K562 (cell line): ENCODE results near the gene OSBP2. TPM values are rescaled to one million over a fixed set of nuclear protein-coding genes. Genes with fewer than 3 reads are reported as not detected.

Experiments used
- ATAC-seq: fragments of 200-7000 bp; cut with Tn5 transposase; 3 replicates; pipeline ENCODE4 v1.9.1; 2020; ENCODE audit warnings: moderate library complexity
- BruUV-seq: library from RNA; stranded (reverse); fragments of 400-500 nt; replicated peaks from 2 replicates; lab custom pipeline; 2021; lab: Mats Ljungman, UMichigan
- CTCF ChIA-PET: fragments of 300-600 bp; formaldehyde crosslinking; extraction: SDS; loops from one replicate; lab custom pipeline; 2021; ENCODE audit warnings: low intra/inter-chr PET ratio; lab: Yijun Ruan, JAX
- POLR2A ChIA-PET: fragments of 300-600, 350-650 bp; sonication (Branson Sonifier 250); formaldehyde crosslinking; extraction: SDS; loops from one replicate; lab custom pipeline; 2021; ENCODE audit warnings: antibody characterized with exemption, inconsistent platforms; lab: Yijun Ruan, JAX
- DNase-seq, 4 experiments: peaks; one replicate each; pipeline versions ENCODE4 v3.0.0 to v3.0.0-alpha.2; 2011 to 2018; ENCODE audit warnings: low spot score in 3 of 4, mixed read lengths in 3 of 4; ENCODE audit errors: extremely low read depth in 1 of 4
- FAIRE-seq: peaks from 2 replicates; lab custom pipeline; 2011; peaks lifted over from hg19 to GRCh38; lab: Jason Lieb, UNC
- H2AFZ ChIP-seq: 2 replicates; pipeline ENCODE4 v1.6.0; 2011; ENCODE audit warnings: low read depth, low read length, control low read depth, inconsistent platforms
- H3K27ac ChIP-seq: fragments of 200-600 bp; 3 replicates; pipeline ENCODE4 v1.8.0; 2011; ENCODE audit warnings: low read depth, mild to moderate bottlenecking, control low read depth, inconsistent platforms, low read length, moderate library complexity, mixed read lengths; ENCODE audit errors: extremely low read depth
- H3K27me3 ChIP-seq, 2 experiments: fragments of 300-600 bp in 1 of 2; 2 replicates in 1 of 2; 3 replicates in 1 of 2; pipeline versions ENCODE4 v1.6.0 to v1.8.0; 2011; ENCODE audit warnings: inconsistent platforms in 2 of 2, low read length in 2 of 2, mild to moderate bottlenecking in 1 of 2, mixed read lengths in 1 of 2, moderate library complexity in 1 of 2; ENCODE audit not compliant: control insufficient read depth in 2 of 2, insufficient read depth in 2 of 2
- H3K36me3 ChIP-seq: fragments of 300-600 bp; 3 replicates; pipeline ENCODE4 v1.8.0; 2011; ENCODE audit warnings: mild to moderate bottlenecking, low read length, inconsistent platforms; ENCODE audit not compliant: control insufficient read depth, insufficient read depth
- H3K4me1 ChIP-seq, 2 experiments: fragments of 200-600 bp in 1 of 2; replicated peaks in 1 of 2; 2 replicates in 1 of 2; 3 replicates in 1 of 2; pipeline versions ENCODE4 v1.5.1 to v1.8.0; 2011; ENCODE audit warnings: inconsistent platforms in 2 of 2, low read length in 2 of 2, mild to moderate bottlenecking in 1 of 2, mixed read lengths in 1 of 2, moderate library complexity in 1 of 2; ENCODE audit not compliant: control insufficient read depth in 2 of 2, insufficient read depth in 2 of 2
- H3K4me2 ChIP-seq: 2 replicates; pipeline ENCODE4 v1.6.1; 2011; ENCODE audit warnings: low read length, control low read depth, inconsistent platforms, mixed read lengths; ENCODE audit not compliant: insufficient read depth
- H3K4me3 ChIP-seq: fragments of 200-600 bp; sonication (generic), shearing (Covaris generic); 2 replicates; pipeline ENCODE4 v1.5.1; 2016; ENCODE audit warnings: control low read depth, inconsistent platforms
- H3K79me2 ChIP-seq: fragments of 200-600 bp; 3 replicates; pipeline ENCODE4 v1.8.0; 2011; ENCODE audit warnings: low read length, inconsistent platforms; ENCODE audit not compliant: control insufficient read depth, insufficient read depth
- H3K9ac ChIP-seq, 2 experiments: 2 replicates each; pipeline versions ENCODE4 v1.6.0 to v1.6.1; 2011; ENCODE audit warnings: low read depth in 2 of 2, low read length in 2 of 2, control low read depth in 1 of 2, inconsistent platforms in 1 of 2, mild to moderate bottlenecking in 1 of 2, mixed read lengths in 1 of 2; ENCODE audit not compliant: insufficient read depth in 1 of 2
- H3K9me1 ChIP-seq: one replicate; pipeline ENCODE4 v1.6.0; 2011; ENCODE audit warnings: inconsistent platforms, mild to moderate bottlenecking, low read length, moderate library complexity; ENCODE audit not compliant: control insufficient read depth, insufficient read depth
- H3K9me3 ChIP-seq: replicated peaks from 2 replicates; pipeline ENCODE4 v1.5.1; 2011; ENCODE audit warnings: low read depth, low read length, inconsistent platforms; ENCODE audit not compliant: control insufficient read depth, insufficient read depth
- H4K20me1 ChIP-seq: replicated peaks from 2 replicates; pipeline ENCODE4 v1.6.1; 2011; ENCODE audit warnings: low read length, inconsistent platforms, mixed read lengths; ENCODE audit not compliant: control insufficient read depth, insufficient read depth
- CTCF ChIP-seq, 3 experiments: IDR thresholded peaks in 2 of 3; conservative IDR thresholded peaks in 1 of 3; 2 replicates each; pipeline ENCODE4 v1.5.1; 2011 to 2012; ENCODE audit warnings: low read length in 3 of 3, mild to moderate bottlenecking in 3 of 3, control low read depth in 2 of 3, improper control_type of control experiment in 1 of 3, inconsistent platforms in 1 of 3, low read depth in 1 of 3, mixed read lengths in 1 of 3, moderate library complexity in 1 of 3; ENCODE audit not compliant: insufficient read depth in 2 of 3
- RAD21 ChIP-seq, 2 experiments: fragments of 250-450 bp in 1 of 2; fragments of 450-650 bp in 1 of 2; sonication (Bioruptor Pico) in 1 of 2; formaldehyde crosslinking in 1 of 2; IDR thresholded peaks in 1 of 2; conservative IDR thresholded peaks in 1 of 2; 2 replicates each; pipeline versions ENCODE4 v1.4.0 to v1.8.0; 2020 to 2022; ENCODE audit warnings: mild to moderate bottlenecking in 2 of 2, moderate library complexity in 1 of 2
- RBM17 ChIP-seq: fragments of 200-400 bp; formaldehyde crosslinking; IDR thresholded peaks from 2 replicates; pipeline ENCODE4 v1.6.1; 2017; ENCODE audit warnings: low read depth, mild to moderate bottlenecking, low read length, borderline replicate concordance
- REST ChIP-seq, 2 experiments: fragments of 450-650 bp; formaldehyde crosslinking in 1 of 2; IDR thresholded peaks; 2 replicates each; pipeline versions ENCODE4 v1.4.0 to v1.6.1; 2014 to 2020; ENCODE audit warnings: mild to moderate bottlenecking in 2 of 2, borderline replicate concordance in 1 of 2, low read depth in 1 of 2
- SMC3 ChIP-seq: conservative IDR thresholded peaks from 2 replicates; pipeline ENCODE4 v1.6.1; 2011; ENCODE audit warnings: low read depth, low read length, improper control_type of control experiment; ENCODE audit not compliant: insufficient read depth
- ZNF778 ChIP-seq: fragments of 450-650 bp; formaldehyde crosslinking; IDR thresholded peaks from 2 replicates; pipeline ENCODE4 v1.4.0; 2020; ENCODE audit warnings: mild to moderate bottlenecking, moderate library complexity
- WGBS: fragments of 100-300 bp; shearing (Covaris generic); methylation state at CpG from one replicate; pipeline ENCODE4 v1.1.6; 2016; ENCODE audit warnings: low coverage, mixed read lengths; ENCODE audit not compliant: insufficient coverage; ENCODE audit errors: missing lambda C conversion rate; 5-methylcytosine and 5-hydroxymethylcytosine counted together
- in situ Hi-C: fragments of 300-500 bp; cut with MboI; formaldehyde crosslinking; loops from 4 replicates; pipeline ENCODE4 v1.15.0; 2018; ENCODE audit warnings: inconsistent platforms, mixed read lengths
- intact Hi-C: fragments of 100-400 bp; cut with micrococcal nuclease; formaldehyde crosslinking; loops from 2 replicates; pipeline ENCODE4 v1.14.2; 2022
- polyA plus RNA-seq, 8 experiments: library from polyadenylated mRNA; depleted of rRNA in 4 of 8; stranded (reverse) in 5 of 8; unstranded in 3 of 8; fragments of >200 nt; fragmentation: Nextera tagmentation in 2 of 8; fragmentation: Illumina TruSeq in 1 of 8; extraction: Ambion mirVana in 2 of 8; extraction: Trizol in 1 of 8; gene quantifications; 2 replicates each; pipeline versions ENCODE4 v1.2.1 to v1.2.3, GENCODE V29; 2011 to 2014; ENCODE audit warnings: inconsistent platforms in 1 of 8, missing spikeins in 1 of 8
- total RNA-seq, 7 experiments: library from RNA; depleted of rRNA in 6 of 7; stranded (reverse); fragments of >200 nt in 6 of 7; fragmentation: Illumina TruSeq in 2 of 7; extraction: Trizol in 2 of 7; gene quantifications; 2 replicates each; pipeline versions ENCODE4 v1.2.1 to v1.2.3, GENCODE V29; 2011 to 2021; ENCODE audit warnings: low replicate concordance in 1 of 7

Gene OSBP2
- total and polyA plus RNA-seq, 9 of the 15 experiments (the other 6 are each of a cell fraction or from before 2014, with no cell fraction given), result 0.52 to 29.5 (median 21.6) TPM

- Histone ChIP-seq H3K9ac (no peak overlapping the region), H4K20me1 (no peaks in the 10 kb centered on the region), H2AFZ (no peak overlapping the region), H3K9me1 (no peaks in the 10 kb centered on the region), H3K36me3 (no peaks in the 10 kb centered on the region), H3K27ac (no peak overlapping the region), H3K9me3 (no peaks in the 10 kb centered on the region), H3K79me2 (no peaks in the 10 kb centered on the region), H3K4me3 (no peak overlapping the region), H3K27me3 (peaks cover 8 to 14% of the 10 kb centered on the region in 2 experiments; a peak in 4 of 5 replicates), H3K4me2 (no peak overlapping the region), H3K4me1 (no peaks in the 10 kb centered on the region)
- FAIRE-seq (no peak), ATAC-seq (0 out of 3 replicates have a peak, but pooled peaks have one; percentile 60), DNase-seq (peak in 1 of 4 experiments; percentile 20)
- TF ChIP-seq RAD21 (CRISPR knock-in tag; conservative IDR thresholded peaks at IDR 0.05 in 1 of 2, IDR thresholded peaks at IDR 0.05 in 1 of 2), result peak; percentile 39 to 56
- TF ChIP-seq RBM17, result no peak
- TF ChIP-seq SMC3, result peak; percentile 33; the same call in 1 of the 2 replicates
- TF ChIP-seq CTCF (IDR thresholded peaks at IDR 0.05 in 2 of 3, conservative IDR thresholded peaks at IDR 0.05 in 1 of 3; ENCODE audit: insufficient read depth in 2 of 3, low read depth in 1 of 3, low read length in 3 of 3), result peak; percentile 42 to 49 (median 48)
- no peak for TF ChIP-seq ZNF778 (CRISPR knock-in tag)
- peak; percentile 28; the same call in 1 of the 2 replicates for TF ChIP-seq REST (IDR thresholded peaks at IDR 0.05; ENCODE audit: borderline replicate concordance)
- TF ChIP-seq REST (CRISPR knock-in tag; IDR thresholded peaks at IDR 0.05; ENCODE audit: low read depth), result no peak
- WGBS, result 2% methylated on average over 8 of the region's 8 CpGs
- in situ Hi-C loops, result no loop called here
- POLR2A ChIA-PET, result interaction anchor here (0.7 to 1.0 kb wide), 2 partner anchors 268 to 380 kb away, joined by 3 to 4 read pairs; no protein-coding TSS in a partner anchor
- BruUV-seq, result no TSS peak
- intact Hi-C loops, result loop anchor here (2.0 kb wide), 1 partner anchor 104 kb away; no protein-coding TSS in a partner anchor
- CTCF ChIA-PET, result interaction anchor here (0.7 to 1.1 kb wide), 2 partner anchors 101 to 104 kb away, joined by 3 read pairs; no protein-coding TSS in a partner anchor
Observed at GRCh38 chr22:30816413-30816812, 121.7 kb downstream of the OSBP2 start.
